GM12878 (cell line): ENCODE measurements around the gene NPBWR2. TPM values are rescaled to one million over a fixed set of nuclear protein-coding genes. Genes with fewer than 3 reads are reported as not detected.
A peak's percentile ranks its signal among the peaks of the same experiment; 100 is the strongest.

Source experiments
- ATAC-seq: fragments of 200-7000 bp; cut with Tn5 transposase; 3 replicates; pipeline ENCODE4 v1.9.1; 2020; ENCODE audit warnings: mild to moderate bottlenecking, moderate library complexity
- BruUV-seq: library from RNA; stranded (reverse); fragments of 400-500 nt; replicated peaks from 2 replicates; lab custom pipeline; 2021; lab: Mats Ljungman, UMichigan
- CTCF ChIA-PET: fragments of 300-600 bp; sonication (Branson Sonifier 250); formaldehyde crosslinking; extraction: SDS; loops from one replicate; lab custom pipeline; 2021; ENCODE audit warnings: inconsistent platforms; lab: Yijun Ruan, JAX
- POLR2A ChIA-PET: fragments of 350-600 bp; formaldehyde crosslinking; extraction: SDS; loops from one replicate; lab custom pipeline; 2021; ENCODE audit warnings: inconsistent platforms; lab: Charles Lee
- RAD21 ChIA-PET: fragments of 300-600 bp; sonication (Branson Sonifier 250); formaldehyde crosslinking; loops from one replicate; lab custom pipeline; 2023; ENCODE audit warnings: antibody characterized with exemption; ENCODE audit not compliant: unreplicated experiment; lab: Charles Lee
- SMC1A ChIA-PET: fragments of 300-600 bp; sonication (Branson Sonifier 250); formaldehyde crosslinking; loops from one replicate; lab custom pipeline; 2023; ENCODE audit not compliant: unreplicated experiment, uncharacterized antibody; lab: Charles Lee
- DNase-seq: peaks from one replicate; pipeline ENCODE4 v3.0.0-alpha.2; 2011; ENCODE audit warnings: low read depth, low spot score
- FAIRE-seq: peaks from 3 replicates; lab custom pipeline; 2011; peaks lifted over from hg19 to GRCh38; lab: Jason Lieb, UNC
- H2AFZ ChIP-seq: 2 replicates; pipeline ENCODE4 v1.6.0; 2011; ENCODE audit warnings: low read depth, low read length, control low read depth; ENCODE audit not compliant: control insufficient read depth
- H3K27ac ChIP-seq: 2 replicates; pipeline ENCODE4 v1.5.1; 2011; ENCODE audit warnings: control low read depth; ENCODE audit not compliant: control insufficient read depth, insufficient read depth
- H3K27me3 ChIP-seq, 2 experiments: replicated peaks in 1 of 2; 2 replicates each; pipeline versions ENCODE4 v1.6.0 to v1.6.1; 2011; ENCODE audit warnings: low read length in 1 of 2; ENCODE audit not compliant: control insufficient read depth in 2 of 2, insufficient read depth in 2 of 2
- H3K36me3 ChIP-seq, 2 experiments: 2 replicates each; pipeline ENCODE4 v1.5.1; 2011; ENCODE audit warnings: low read length in 1 of 2; ENCODE audit not compliant: control insufficient read depth in 2 of 2, insufficient read depth in 2 of 2
- H3K4me1 ChIP-seq: 2 replicates; pipeline ENCODE4 v1.6.1; 2011; ENCODE audit warnings: mild to moderate bottlenecking, low read length, moderate library complexity, mixed read lengths; ENCODE audit not compliant: control insufficient read depth, insufficient read depth
- H3K4me2 ChIP-seq: 2 replicates; pipeline ENCODE4 v1.6.0; 2011; ENCODE audit warnings: control low read depth; ENCODE audit not compliant: control insufficient read depth, insufficient read depth
- H3K4me3 ChIP-seq: fragments of 200-600 bp; sonication (generic); 2 replicates; pipeline ENCODE4 v1.5.1; 2016
- H3K79me2 ChIP-seq: 2 replicates; pipeline ENCODE4 v1.6.0; 2011; ENCODE audit warnings: low read length; ENCODE audit not compliant: control insufficient read depth, insufficient read depth
- H3K9ac ChIP-seq: 2 replicates; pipeline ENCODE4 v1.8.0; 2011; ENCODE audit warnings: low read length, control low read depth, mixed read lengths; ENCODE audit not compliant: control insufficient read depth, insufficient read depth
- H3K9me3 ChIP-seq: replicated peaks from 3 replicates; pipeline ENCODE4 v1.5.1; 2011; ENCODE audit warnings: mild to moderate bottlenecking, low read length; ENCODE audit not compliant: control insufficient read depth, insufficient read depth
- H4K20me1 ChIP-seq: 2 replicates; pipeline ENCODE4 v1.6.0; 2011; ENCODE audit not compliant: control insufficient read depth, insufficient read depth
- DPF2 ChIP-seq: fragments of 450-650 bp; IDR thresholded peaks from 2 replicates; pipeline ENCODE4 v1.6.1; 2017; ENCODE audit warnings: mild to moderate bottlenecking
- ESRRA ChIP-seq: IDR thresholded peaks from 2 replicates; pipeline ENCODE4 v1.6.1; 2012; ENCODE audit warnings: mild to moderate bottlenecking, low read length, improper control_type of control experiment
- KLF5 ChIP-seq: fragments of 450-650 bp; IDR thresholded peaks from 2 replicates; pipeline ENCODE4 v1.6.1; 2014; ENCODE audit warnings: mild to moderate bottlenecking; ENCODE audit not compliant: partially characterized antibody
- NBN ChIP-seq: fragments of 450-650 bp; IDR thresholded peaks from 2 replicates; pipeline ENCODE4 v1.6.1; 2016
- NFIC ChIP-seq: IDR thresholded peaks from 2 replicates; pipeline ENCODE4 v1.6.1; 2012; ENCODE audit warnings: low read depth, mild to moderate bottlenecking, inconsistent platforms, low read length, moderate library complexity
- NFYA ChIP-seq: IDR thresholded peaks from 2 replicates; pipeline ENCODE4 v1.6.1; 2011; ENCODE audit warnings: low read depth, mild to moderate bottlenecking, low read length, improper control_type of control experiment, borderline replicate concordance
- PAX5 ChIP-seq: IDR thresholded peaks from 2 replicates; pipeline ENCODE4 v1.6.1; 2011; ENCODE audit warnings: low read depth, low read length, borderline replicate concordance
- POU2F2 ChIP-seq: IDR thresholded peaks from 3 replicates; pipeline ENCODE4 v1.6.1; 2011; ENCODE audit warnings: low read depth, mild to moderate bottlenecking, low read length, borderline replicate concordance
- RUNX3 ChIP-seq: IDR thresholded peaks from 2 replicates; pipeline ENCODE4 v1.6.1; 2012; ENCODE audit warnings: low read length, inconsistent platforms
- SP1 ChIP-seq: IDR thresholded peaks from one replicate; pipeline ENCODE4 v1.6.1; 2011; ENCODE audit warnings: low read depth, low read length
- TCF12 ChIP-seq: IDR thresholded peaks from 2 replicates; pipeline ENCODE4 v1.6.1; 2011; ENCODE audit warnings: low read depth, mild to moderate bottlenecking, low read length
- WGBS: methylation state at CpG from one replicate; pipeline ENCODE4 v1.1.6; 2016; ENCODE audit warnings: low lambda C conversion rate; ENCODE audit not compliant: insufficient replicate concordance, insufficient coverage; ENCODE audit errors: missing lambda C conversion rate; 5-methylcytosine and 5-hydroxymethylcytosine counted together
- in situ Hi-C: fragments of 300-500 bp; cut with MboI; formaldehyde crosslinking; loops from 9 replicates; pipeline ENCODE4 v1.14.3; 2018; ENCODE audit warnings: mixed read lengths
- intact Hi-C: fragments of 100-400 bp; cut with micrococcal nuclease; formaldehyde crosslinking; loops from one replicate; pipeline ENCODE4 v1.14.2; 2022; ENCODE audit not compliant: unreplicated experiment
- polyA plus RNA-seq, 11 experiments: library from polyadenylated mRNA; depleted of rRNA in 4 of 11; unstranded in 6 of 11; stranded (reverse) in 5 of 11; fragments of >200 nt; fragmentation: Nextera tagmentation in 4 of 11; fragmentation: Illumina TruSeq in 1 of 11; extraction: Ambion mirVana in 4 of 11; extraction: Trizol in 1 of 11; gene quantifications; 1 replicate in 1 of 11; 2 replicates in 10 of 11; pipeline versions ENCODE4 v1.2.1 to v1.2.3, GENCODE V29; 2011 to 2016; ENCODE audit warnings: inconsistent platforms in 2 of 11, missing spikeins in 2 of 11, low read depth in 1 of 11
- total RNA-seq, 4 experiments: library from RNA; depleted of rRNA in 3 of 4; stranded (reverse); fragments of >200 nt in 3 of 4; fragmentation: Illumina TruSeq in 1 of 4; extraction: Trizol in 1 of 4; gene quantifications; 2 replicates each; pipeline versions ENCODE4 v1.2.1 to v1.2.3, GENCODE V29; 2013 to 2021
- TF ChIP-seq, protein P1 (sequence below): fragments of 450-650 bp; conservative IDR thresholded peaks from 2 replicates; pipeline ENCODE4 v1.6.1; 2017; ENCODE audit warnings: mild to moderate bottlenecking, moderate library complexity
- TF ChIP-seq, protein P2 (sequence below): fragments of 150-350 bp; IDR thresholded peaks from 2 replicates; pipeline ENCODE4 v1.6.1; 2014; ENCODE audit warnings: mild to moderate bottlenecking, low read depth, low read length
- TF ChIP-seq, protein P3 (sequence below): fragments of 450-650 bp; IDR thresholded peaks from 2 replicates; pipeline ENCODE4 v1.6.1; 2018; ENCODE audit warnings: mild to moderate bottlenecking, low read depth, moderate library complexity; ENCODE audit not compliant: partially characterized antibody
- TF ChIP-seq, protein P4 (sequence below): IDR thresholded peaks from 2 replicates; pipeline ENCODE4 v1.6.1; 2011; ENCODE audit warnings: borderline replicate concordance, low read depth, mild to moderate bottlenecking, moderate library complexity, mixed read lengths, low read length; ENCODE audit not compliant: insufficient read depth; ENCODE audit errors: extremely low read length

The NPBWR2 gene
- total and polyA plus RNA-seq, 10 of the 15 experiments (the other 5 are each of a cell fraction or from before 2014, with no cell fraction given), result not detected

DNA sequence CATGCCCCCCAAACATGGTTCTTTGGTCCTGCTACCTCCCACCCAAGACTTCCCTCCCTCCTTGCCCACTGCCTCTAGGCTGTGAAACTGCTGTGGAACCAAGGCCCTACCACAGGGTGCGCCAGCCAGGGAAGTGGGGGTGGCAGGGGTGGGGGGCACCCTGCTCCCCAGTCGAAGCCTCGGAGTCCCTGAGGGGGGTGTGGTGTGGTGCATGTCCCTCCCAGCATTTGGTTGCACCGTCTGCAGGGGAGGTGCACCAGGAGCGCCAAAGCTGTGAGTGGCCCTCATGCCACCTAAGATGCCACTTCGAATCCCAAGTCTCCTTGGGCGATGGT is 29.9 kb downstream of the NPBWR2 start (continued):
- TF ChIP-seq TCF12, result no peak
- no peak for TF ChIP-seq SP1
- TF ChIP-seq, all 136 proteins: peak for 2

DNA sequence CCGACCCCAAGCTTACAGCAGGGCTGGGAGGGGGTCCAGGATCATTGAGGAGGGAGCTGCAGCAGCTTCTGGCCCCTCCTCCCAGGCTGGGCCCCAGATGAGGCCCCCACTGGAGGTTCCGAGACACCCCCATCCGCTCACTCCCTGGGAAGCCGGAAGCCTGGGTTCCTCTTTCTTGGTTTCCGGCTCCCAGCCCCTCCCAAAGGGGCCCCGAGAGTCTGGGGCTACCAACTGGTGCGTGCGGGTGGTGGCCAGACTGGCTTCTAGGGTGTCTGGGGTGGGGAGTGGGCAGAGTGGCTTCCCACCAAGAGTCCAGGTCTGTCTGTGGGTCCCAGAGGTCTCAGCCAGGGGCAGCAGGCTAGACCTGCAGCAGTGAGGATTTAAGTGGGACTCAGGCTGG is 30.3 kb downstream of the NPBWR2 start:
- peak overlapping the region; percentile 97 for H3K4me2 ChIP-seq
- no peaks in the 10 kb centered on the region for H4K20me1 ChIP-seq
- H3K27ac ChIP-seq, result peak overlapping the region; percentile 85
- in situ Hi-C loops (no loop called here), intact Hi-C loops (no loop called here)
- H3K9ac ChIP-seq, result peak overlapping the region; percentile 91
- H3K79me2 ChIP-seq, result peaks cover 30% of the 10 kb centered on the region
- H3K36me3 ChIP-seq, result peaks cover 3 to 18% of the 10 kb centered on the region in 2 experiments
- peak overlapping the region; percentile 83 for H3K4me3 ChIP-seq
- peaks cover 19% of the 10 kb centered on the region; the same call in 1 of the 2 replicates for H3K4me1 ChIP-seq
- POLR2A ChIA-PET, result interaction anchor here (1.1 to 3.2 kb wide), 6 partner anchors 12 to 38 kb away, joined by 4 to 10 read pairs (median 8); no protein-coding TSS in a partner anchor
- CTCF ChIA-PET, result interaction anchor here (1.1 to 3.9 kb wide), 5 partner anchors 10 to 38 kb away, joined by 3 to 22 read pairs (median 7); no protein-coding TSS in a partner anchor
- SMC1A ChIA-PET, result interaction anchor here (2.8 kb wide), 1 partner anchor 11 kb away, joined by 10 read pairs; no protein-coding TSS in a partner anchor
- ATAC-seq (peak; percentile 54), FAIRE-seq (no peak), DNase-seq (no peak)
- no peaks in the 10 kb centered on the region for H3K9me3 ChIP-seq
- no TSS peak for BruUV-seq
- 0% methylated on average over 8 of the region's 8 CpGs for WGBS
- H3K27me3 ChIP-seq, result no peaks in the 10 kb centered on the region
- RAD21 ChIA-PET, result interaction anchor here (1.2 to 2.3 kb wide), 4 partner anchors 11 to 36 kb away, joined by 4 to 7 read pairs (median 4); no protein-coding TSS in a partner anchor
- H2AFZ ChIP-seq, result no peak overlapping the region
- TF ChIP-seq KLF5, result no peak
- TF ChIP-seq DPF2, result peak; percentile 48; the same call in 1 of the 2 replicates
- TF ChIP-seq POU2F2, result 0 out of 3 replicates have a peak, but pooled peaks have one; percentile 17
- TF ChIP-seq, protein P1, sequence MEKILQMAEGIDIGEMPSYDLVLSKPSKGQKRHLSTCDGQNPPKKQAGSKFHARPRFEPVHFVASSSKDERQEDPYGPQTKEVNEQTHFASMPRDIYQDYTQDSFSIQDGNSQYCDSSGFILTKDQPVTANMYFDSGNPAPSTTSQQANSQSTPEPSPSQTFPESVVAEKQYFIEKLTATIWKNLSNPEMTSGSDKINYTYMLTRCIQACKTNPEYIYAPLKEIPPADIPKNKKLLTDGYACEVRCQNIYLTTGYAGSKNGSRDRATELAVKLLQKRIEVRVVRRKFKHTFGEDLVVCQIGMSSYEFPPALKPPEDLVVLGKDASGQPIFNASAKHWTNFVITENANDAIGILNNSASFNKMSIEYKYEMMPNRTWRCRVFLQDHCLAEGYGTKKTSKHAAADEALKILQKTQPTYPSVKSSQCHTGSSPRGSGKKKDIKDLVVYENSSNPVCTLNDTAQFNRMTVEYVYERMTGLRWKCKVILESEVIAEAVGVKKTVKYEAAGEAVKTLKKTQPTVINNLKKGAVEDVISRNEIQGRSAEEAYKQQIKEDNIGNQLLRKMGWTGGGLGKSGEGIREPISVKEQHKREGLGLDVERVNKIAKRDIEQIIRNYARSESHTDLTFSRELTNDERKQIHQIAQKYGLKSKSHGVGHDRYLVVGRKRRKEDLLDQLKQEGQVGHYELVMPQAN, result no peak; the same call in 1 of the 2 replicates
- TF ChIP-seq PAX5, result peak; percentile 53; the same call in 1 of the 2 replicates
- TF ChIP-seq ESRRA, result no peak
- TF ChIP-seq, protein P2, sequence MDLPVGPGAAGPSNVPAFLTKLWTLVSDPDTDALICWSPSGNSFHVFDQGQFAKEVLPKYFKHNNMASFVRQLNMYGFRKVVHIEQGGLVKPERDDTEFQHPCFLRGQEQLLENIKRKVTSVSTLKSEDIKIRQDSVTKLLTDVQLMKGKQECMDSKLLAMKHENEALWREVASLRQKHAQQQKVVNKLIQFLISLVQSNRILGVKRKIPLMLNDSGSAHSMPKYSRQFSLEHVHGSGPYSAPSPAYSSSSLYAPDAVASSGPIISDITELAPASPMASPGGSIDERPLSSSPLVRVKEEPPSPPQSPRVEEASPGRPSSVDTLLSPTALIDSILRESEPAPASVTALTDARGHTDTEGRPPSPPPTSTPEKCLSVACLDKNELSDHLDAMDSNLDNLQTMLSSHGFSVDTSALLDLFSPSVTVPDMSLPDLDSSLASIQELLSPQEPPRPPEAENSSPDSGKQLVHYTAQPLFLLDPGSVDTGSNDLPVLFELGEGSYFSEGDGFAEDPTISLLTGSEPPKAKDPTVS, result no peak
- TF ChIP-seq NBN, result peak; percentile 51; the same call in 1 of the 2 replicates
- peak; percentile 64 for TF ChIP-seq RUNX3
- TF ChIP-seq, protein P3, sequence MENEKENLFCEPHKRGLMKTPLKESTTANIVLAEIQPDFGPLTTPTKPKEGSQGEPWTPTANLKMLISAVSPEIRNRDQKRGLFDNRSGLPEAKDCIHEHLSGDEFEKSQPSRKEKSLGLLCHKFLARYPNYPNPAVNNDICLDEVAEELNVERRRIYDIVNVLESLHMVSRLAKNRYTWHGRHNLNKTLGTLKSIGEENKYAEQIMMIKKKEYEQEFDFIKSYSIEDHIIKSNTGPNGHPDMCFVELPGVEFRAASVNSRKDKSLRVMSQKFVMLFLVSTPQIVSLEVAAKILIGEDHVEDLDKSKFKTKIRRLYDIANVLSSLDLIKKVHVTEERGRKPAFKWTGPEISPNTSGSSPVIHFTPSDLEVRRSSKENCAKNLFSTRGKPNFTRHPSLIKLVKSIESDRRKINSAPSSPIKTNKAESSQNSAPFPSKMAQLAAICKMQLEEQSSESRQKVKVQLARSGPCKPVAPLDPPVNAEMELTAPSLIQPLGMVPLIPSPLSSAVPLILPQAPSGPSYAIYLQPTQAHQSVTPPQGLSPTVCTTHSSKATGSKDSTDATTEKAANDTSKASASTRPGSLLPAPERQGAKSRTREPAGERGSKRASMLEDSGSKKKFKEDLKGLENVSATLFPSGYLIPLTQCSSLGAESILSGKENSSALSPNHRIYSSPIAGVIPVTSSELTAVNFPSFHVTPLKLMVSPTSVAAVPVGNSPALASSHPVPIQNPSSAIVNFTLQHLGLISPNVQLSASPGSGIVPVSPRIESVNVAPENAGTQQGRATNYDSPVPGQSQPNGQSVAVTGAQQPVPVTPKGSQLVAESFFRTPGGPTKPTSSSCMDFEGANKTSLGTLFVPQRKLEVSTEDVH, result no peak
- TF ChIP-seq NFYA, result no peak
- TF ChIP-seq, protein P4, sequence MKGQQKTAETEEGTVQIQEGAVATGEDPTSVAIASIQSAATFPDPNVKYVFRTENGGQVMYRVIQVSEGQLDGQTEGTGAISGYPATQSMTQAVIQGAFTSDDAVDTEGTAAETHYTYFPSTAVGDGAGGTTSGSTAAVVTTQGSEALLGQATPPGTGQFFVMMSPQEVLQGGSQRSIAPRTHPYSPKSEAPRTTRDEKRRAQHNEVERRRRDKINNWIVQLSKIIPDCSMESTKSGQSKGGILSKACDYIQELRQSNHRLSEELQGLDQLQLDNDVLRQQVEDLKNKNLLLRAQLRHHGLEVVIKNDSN, result no peak
- no peak for TF ChIP-seq TCF12
- TF ChIP-seq NFIC, result no peak
